Measurements from ENCODE around the gene CAP2.

Gene CAP2

DNA sequence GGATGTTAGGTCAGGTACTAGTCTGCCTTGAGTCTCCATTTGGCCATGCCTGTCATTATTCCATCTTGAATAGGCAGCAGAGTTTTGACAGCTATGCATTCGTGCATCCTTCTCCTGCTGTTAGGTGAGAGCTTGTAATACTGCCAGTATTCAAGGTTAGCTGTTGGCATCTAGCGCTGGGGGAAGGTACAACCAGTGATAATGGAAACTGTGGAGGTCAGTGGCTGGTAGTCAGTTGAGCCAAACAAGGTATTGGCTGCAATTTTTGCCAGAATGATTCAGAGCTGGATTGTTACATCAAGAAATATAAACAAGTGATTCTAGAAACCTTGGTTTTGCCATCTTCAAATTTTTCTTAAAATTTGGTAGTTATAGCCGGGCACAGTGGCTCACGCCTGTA lies 213.2 kb downstream of the CAP2 start:
- no peak overlapping the region for H3K9ac ChIP-seq
- H3K27me3 ChIP-seq = no peaks in the 10 kb centered on the region
- peaks cover 19 to 29% (median 26%) of the 10 kb centered on the region in 10 experiments for H3K4me1 ChIP-seq
- no peak overlapping the region for H3K4me3 ChIP-seq
- peaks cover 0 to 33% (median 6%) of the 10 kb centered on the region in 11 experiments; a peak in 7 of 22 replicates for H4K20me1 ChIP-seq
- H3K9me3 ChIP-seq (replicated peaks in 1 of 11) = no peaks in the 10 kb centered on the region
- H3K27ac ChIP-seq = no peak overlapping the region
- H3K4me2 ChIP-seq = no peak overlapping the region
- no peak for TF ChIP-seq Cebpa-rat (IDR thresholded peaks at IDR 0.05)
- H3K36me3 ChIP-seq = peaks cover 26 to 87% (median 69%) of the 10 kb centered on the region in 11 experiments
